ENCODE data around the gene HCN3. TPM values are rescaled to one million over a fixed set of nuclear protein-coding genes. Genes with fewer than 3 reads are reported as not detected.

Gene HCN3
- total RNA-seq, 4 donors from 2014 or later, result 1.7 to 2.7 (median 2.4) TPM

- TF ChIP-seq EP300 (IDR thresholded peaks at IDR 0.05) (no peak), CTCF (IDR thresholded peaks at IDR 0.05) (no peak), POLR2A (IDR thresholded peaks at IDR 0.05) (no peak)
- H3K4me1 ChIP-seq, result peaks cover 0 to 33% (median 16%) of the 10 kb centered on the region in 4 donors
- H3K27me3 ChIP-seq, result no peaks in the 10 kb centered on the region
- H3K4me3 ChIP-seq, result peak overlapping the region; percentile 43 to 89 (median 78)
- peak in 1 of 2 donors; percentile 53 for DNase-seq (ENCODE audit: low spot score in 2 of 2)
- peak overlapping the region in 3 of 4 donors; percentile 72 to 86 (median 78) for H3K27ac ChIP-seq
- H3K36me3 ChIP-seq, result peaks cover 0 to 7% (median 0%) of the 10 kb centered on the region in 3 donors
- WGBS, 2 donors, result 1 to 3% methylated on average over 18 to 27 of the region's 29 CpGs
- no peaks in the 10 kb centered on the region for H3K9me3 ChIP-seq
These were observed 832 bp downstream of the HCN3 start for GRCh38 chr1:155277902-155278688.

GRCh38 chr1:155278689-155279160, 1.5 kb downstream of the HCN3 start:
- peaks cover 0 to 31% (median 16%) of the 10 kb centered on the region in 4 donors for H3K4me1 ChIP-seq
- H3K4me3 ChIP-seq, result no peak overlapping the region
- H3K27ac ChIP-seq, result no peak overlapping the region

GRCh38 chr1:155279268-155279667, 2.0 kb downstream of the HCN3 start:
- Histone ChIP-seq H3K4me1 (peaks cover 0 to 27% (median 14%) of the 10 kb centered on the region in 4 donors), H3K27ac (no peak overlapping the region), H3K36me3 (peaks cover 0 to 16% (median 0%) of the 10 kb centered on the region in 3 donors), H3K27me3 (no peaks in the 10 kb centered on the region), H3K4me3 (no peak overlapping the region), H3K9me3 (no peaks in the 10 kb centered on the region)
- no peak for TF ChIP-seq POLR2A (IDR thresholded peaks at IDR 0.05)
- no peak for TF ChIP-seq EP300 (IDR thresholded peaks at IDR 0.05)
- no peak for TF ChIP-seq CTCF (IDR thresholded peaks at IDR 0.05)
- WGBS, 2 donors, result 63 to 70% methylated on average over 2 of the region's 2 CpGs
- DNase-seq (ENCODE audit: low spot score in 2 of 2), result no peak

More at GRCh38 chr1:155278689-155279160, 1.5 kb downstream of the HCN3 start:
- no peak for TF ChIP-seq CTCF (IDR thresholded peaks at IDR 0.05)
- no peak for TF ChIP-seq EP300 (IDR thresholded peaks at IDR 0.05)
- no peak for TF ChIP-seq POLR2A (IDR thresholded peaks at IDR 0.05)
- Histone ChIP-seq H3K36me3 (peaks cover 0 to 11% (median 0%) of the 10 kb centered on the region in 3 donors), H3K27me3 (no peaks in the 10 kb centered on the region), H3K9me3 (no peaks in the 10 kb centered on the region)
- WGBS, 2 donors, result 54 to 59% methylated on average over 10 of the region's 10 CpGs
- DNase-seq (ENCODE audit: low spot score in 2 of 2), result no peak

GRCh38 chr1:155282488-155283091, 5.3 kb downstream of the HCN3 start:
- Histone ChIP-seq H3K4me3 (no peak overlapping the region), H3K4me1 (peaks cover 0 to 14% (median 8%) of the 10 kb centered on the region in 4 donors), H3K27me3 (no peaks in the 10 kb centered on the region), H3K36me3 (peaks cover 0 to 33% (median 0%) of the 10 kb centered on the region in 3 donors), H3K9me3 (no peaks in the 10 kb centered on the region), H3K27ac (no peak overlapping the region)
- no peak for DNase-seq (ENCODE audit: low spot score in 2 of 2)
- 91 to 93% methylated on average over 29 of the region's 29 CpGs for WGBS, 2 donors
- TF ChIP-seq EP300 (IDR thresholded peaks at IDR 0.05) (no peak), POLR2A (IDR thresholded peaks at IDR 0.05) (no peak), CTCF (IDR thresholded peaks at IDR 0.05) (no peak)

- no peaks in the 10 kb centered on the region for H3K9me3 ChIP-seq
- 88 to 89% methylated on average over 12 of the region's 12 CpGs for WGBS, 2 donors
These were observed 7.2 kb downstream of the HCN3 start for GRCh38 chr1:155284476-155284875.

More at GRCh38 chr1:155284476-155284875, 7.2 kb downstream of the HCN3 start:
- Histone ChIP-seq H3K4me3 (no peak overlapping the region), H3K27me3 (no peaks in the 10 kb centered on the region), H3K4me1 (no peaks in the 10 kb centered on the region), H3K27ac (no peak overlapping the region), H3K36me3 (peaks cover 0 to 47% (median 0%) of the 10 kb centered on the region in 3 donors)
- no peak for TF ChIP-seq POLR2A (IDR thresholded peaks at IDR 0.05)
- TF ChIP-seq EP300 (IDR thresholded peaks at IDR 0.05), result no peak
- TF ChIP-seq CTCF (IDR thresholded peaks at IDR 0.05), result no peak
- DNase-seq (ENCODE audit: low spot score in 2 of 2), result no peak

Measured in tibial nerve (tissue), 4 donors.